GM21723 (cell line): ENCODE measurements around the gene GBX1.

Experiments used
- ATAC-seq: cut with Tn5 transposase; IDR thresholded peaks from one replicate; pipeline ENCODE4 v1.9.1; 2021; ENCODE audit warnings: mild to moderate bottlenecking, moderate library complexity; ENCODE audit not compliant: unreplicated experiment

Gene GBX1

DNA sequence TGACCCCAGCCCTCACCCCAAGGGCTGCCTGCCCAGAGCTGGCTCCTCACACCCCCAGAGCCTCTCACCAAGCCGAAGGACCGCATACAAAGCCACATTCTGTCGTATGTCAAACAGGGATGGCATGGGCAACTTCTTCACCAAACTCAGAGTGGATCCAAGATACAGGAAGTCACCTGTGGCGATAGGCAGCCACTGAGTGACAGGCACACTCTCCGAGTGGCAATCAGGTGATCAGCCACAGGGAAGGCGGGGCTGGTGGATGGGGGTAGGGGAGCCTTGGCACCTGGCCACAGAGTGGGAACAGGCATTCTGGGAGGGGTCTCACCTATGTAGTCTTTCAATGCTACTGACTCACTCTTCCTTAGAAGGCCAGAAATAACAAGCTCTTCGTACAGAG lies 26.7 kb upstream of the GBX1 start:
- no peak for ATAC-seq

DNA sequence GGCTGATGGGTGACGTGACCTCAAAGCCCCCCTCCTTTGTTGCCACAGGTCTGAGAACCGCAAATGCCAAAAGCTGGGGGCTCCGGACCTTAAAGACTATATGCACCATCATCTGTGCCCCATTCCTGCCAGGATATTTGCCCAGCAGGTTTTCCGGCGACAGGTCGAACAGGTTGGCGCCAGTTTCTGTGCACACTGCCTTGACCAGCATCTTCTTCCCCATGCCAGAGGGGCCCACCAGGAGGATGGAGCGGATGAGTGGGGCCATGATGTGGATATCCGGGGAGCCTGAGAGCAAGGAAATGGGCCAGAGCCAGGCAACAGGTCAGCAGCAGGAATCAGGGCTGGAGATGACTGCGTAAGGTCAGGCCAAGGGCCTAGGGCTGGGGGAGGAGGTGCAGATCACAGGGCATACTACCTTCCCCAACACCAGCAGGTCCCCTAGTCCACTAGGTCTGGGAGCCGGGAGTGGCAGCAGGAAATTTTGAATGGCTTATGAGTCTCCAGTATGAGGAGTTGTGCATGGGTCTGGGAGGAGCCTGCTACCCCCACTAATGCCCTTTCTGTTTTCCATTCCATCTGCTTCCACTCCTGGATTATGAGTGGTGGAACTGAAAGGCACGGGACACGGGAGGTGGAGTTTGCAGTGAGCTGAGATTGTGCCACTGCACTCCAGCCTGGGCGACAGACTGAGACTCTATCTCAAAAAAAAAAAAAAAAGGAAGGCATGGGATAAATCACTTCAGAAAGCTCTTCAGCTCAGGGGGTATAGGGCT lies 25.9 kb upstream of the GBX1 start:
- no peak for ATAC-seq

DNA sequence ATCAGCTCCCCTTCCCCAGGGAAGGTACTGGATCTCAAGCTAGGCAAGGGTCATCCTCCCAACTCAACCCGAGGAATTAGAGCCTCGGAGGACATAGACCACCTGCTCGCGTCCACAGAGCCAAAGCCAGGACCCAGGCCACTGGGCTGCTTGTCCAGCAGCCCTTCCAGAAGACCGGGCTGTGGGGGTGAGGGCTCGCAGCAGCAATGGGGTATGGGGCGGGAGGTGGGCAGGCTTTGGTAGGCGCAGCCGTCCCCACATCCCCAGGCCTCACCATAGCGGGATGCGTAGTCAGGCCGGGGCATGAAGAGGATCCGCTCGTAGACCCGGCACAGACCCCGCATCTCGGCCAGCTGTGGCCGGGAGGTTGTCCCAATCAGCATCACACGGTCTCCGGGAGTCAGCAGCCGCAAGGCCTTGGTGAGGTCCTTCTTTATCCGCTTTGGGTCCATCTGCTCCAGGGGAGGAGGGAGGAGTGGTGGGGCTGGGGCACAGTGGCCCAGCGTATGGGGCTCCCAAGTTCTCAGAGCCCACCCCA lies 24.6 kb upstream of the GBX1 start:
- ATAC-seq, result no peak

DNA sequence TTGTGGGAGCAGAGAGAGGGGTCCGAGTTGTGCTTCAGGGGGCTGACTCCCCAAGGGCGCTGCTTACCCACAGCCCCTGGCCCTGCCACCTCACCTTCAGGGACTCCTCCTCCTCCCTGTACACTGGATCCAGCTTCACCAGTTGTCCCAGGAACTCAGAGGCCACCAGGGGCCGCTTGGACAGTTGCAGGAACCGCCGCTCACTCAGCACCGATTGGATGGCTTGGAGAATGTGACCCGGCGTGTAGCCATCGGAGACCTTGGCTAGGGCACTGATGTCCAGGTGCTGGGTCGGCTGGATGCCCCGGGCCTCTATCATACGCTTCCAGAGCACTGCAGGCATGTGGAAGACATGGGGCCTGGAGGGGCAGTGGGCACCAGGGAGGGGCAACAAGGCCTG lies 24.1 kb upstream of the GBX1 start:
- no peak for ATAC-seq

DNA sequence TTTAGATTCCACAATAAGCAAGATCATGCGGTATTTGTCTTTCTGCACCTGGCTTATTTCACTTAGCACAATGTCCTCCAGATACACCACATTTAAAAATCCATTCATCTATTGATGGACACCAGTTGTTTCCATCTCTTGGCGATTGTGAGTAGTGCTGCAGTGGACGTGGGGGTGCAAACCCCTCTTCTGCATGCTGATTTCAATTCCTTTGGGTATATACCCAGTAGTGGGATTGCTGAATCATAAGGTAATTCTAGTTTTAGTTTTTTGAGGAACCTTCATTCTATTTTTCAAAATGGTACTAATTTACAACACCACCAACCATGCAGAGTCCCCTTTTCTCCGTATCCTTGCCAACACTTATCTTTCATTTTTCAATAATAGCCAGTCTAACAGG lies 21.5 kb upstream of the GBX1 start:
- no peak for ATAC-seq

DNA sequence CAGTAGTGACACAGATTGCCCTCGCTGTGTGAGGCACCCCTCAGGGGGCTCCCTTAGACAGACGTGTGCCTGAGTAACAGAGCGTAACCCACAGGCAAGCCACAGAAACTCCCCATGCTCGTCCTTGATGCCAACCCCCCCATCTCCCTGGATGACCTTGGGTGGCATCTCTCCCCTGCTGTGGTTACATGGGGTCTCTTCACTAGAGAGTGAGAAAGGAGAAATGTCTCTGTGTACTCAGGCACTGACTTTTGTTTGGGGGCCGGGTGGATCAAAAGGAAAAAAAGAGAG lies 20.7 kb upstream of the GBX1 start:
- ATAC-seq, result no peak

DNA sequence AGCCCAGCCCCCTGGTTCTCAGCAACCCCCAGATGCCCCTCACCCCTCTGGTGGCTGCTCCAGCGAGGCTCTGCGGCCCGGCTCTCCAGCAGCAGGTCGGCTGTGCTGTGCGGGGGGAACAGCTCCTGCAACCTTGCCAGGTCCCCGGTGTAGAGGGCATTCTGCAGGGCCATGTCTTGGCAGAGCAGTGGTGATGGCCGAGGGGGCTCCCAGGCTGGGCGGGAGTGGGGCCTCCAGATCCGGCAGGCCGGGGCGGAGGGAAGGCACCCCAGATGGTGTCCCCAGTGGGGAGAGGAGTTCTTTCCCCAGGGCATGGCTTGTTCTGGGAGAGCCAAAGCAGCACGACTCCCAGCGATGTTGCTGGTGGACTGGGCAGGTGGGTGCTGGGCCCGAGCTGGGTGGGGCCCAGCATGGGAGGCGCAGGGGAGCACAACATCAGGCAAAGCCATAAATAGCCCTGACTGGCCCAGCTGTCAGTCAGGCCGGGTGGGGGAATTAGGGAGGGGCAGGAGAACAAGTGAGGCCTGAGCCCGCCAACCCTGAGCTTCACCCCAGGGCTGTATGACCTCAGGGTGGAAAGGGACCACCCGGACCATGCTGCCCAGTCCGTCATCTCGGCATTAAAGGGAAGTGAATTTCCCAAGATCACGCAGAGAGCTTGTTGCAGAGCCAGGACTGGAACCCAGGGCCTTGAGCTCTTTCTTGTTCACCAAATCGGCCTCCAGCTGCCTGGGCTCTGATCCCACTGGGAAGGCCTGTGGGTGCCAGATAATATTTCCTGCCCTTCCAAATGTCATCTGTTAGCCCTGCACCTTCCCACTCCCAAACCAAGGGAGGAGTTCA lies 20.1 kb upstream of the GBX1 start:
- ATAC-seq, result no peak

DNA sequence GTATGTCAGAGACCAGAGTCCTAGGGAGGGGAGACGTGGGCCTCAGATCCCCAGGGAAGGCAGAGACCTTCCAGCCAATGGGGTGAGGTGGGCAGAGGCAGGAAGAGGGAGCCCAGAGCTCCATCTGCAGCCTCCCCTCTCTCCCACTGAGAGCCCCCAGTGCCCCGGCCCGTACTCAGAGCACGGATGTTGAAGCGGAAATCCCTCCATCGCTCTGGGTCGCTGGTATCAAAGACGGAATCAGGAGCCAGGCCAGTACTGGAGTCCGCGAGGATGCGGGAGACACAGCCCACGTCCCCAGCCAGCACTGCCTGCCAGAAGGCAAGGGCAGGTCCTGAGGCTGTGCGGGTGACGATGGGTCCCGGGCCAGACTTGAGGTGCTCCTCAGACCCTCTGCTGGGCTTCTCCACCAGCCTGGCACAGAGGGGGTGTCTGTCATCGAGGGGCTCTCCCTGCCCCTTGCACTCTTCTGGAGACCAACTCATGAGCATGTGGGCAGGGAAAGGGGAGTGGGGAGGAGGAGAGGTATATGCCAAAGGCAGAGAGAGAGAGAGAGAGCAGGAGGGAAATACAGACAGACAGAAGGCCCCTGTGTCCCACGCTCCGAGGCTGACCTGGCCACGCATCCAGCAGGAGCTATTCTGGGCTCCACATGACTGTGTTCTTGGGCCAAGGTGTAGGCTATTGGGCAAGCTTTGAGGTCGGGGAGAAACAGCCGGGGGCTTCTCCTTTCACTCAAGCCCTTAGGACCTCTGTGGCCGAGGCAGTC lies 19.3 kb upstream of the GBX1 start, which contains the start of gene ASB10:
ASB10 (minus strand) TSS at position 611 of the 769 bp plus-strand sequence; CDS start at position 491, 120 bp downstream.
- ATAC-seq, result no peak

DNA sequence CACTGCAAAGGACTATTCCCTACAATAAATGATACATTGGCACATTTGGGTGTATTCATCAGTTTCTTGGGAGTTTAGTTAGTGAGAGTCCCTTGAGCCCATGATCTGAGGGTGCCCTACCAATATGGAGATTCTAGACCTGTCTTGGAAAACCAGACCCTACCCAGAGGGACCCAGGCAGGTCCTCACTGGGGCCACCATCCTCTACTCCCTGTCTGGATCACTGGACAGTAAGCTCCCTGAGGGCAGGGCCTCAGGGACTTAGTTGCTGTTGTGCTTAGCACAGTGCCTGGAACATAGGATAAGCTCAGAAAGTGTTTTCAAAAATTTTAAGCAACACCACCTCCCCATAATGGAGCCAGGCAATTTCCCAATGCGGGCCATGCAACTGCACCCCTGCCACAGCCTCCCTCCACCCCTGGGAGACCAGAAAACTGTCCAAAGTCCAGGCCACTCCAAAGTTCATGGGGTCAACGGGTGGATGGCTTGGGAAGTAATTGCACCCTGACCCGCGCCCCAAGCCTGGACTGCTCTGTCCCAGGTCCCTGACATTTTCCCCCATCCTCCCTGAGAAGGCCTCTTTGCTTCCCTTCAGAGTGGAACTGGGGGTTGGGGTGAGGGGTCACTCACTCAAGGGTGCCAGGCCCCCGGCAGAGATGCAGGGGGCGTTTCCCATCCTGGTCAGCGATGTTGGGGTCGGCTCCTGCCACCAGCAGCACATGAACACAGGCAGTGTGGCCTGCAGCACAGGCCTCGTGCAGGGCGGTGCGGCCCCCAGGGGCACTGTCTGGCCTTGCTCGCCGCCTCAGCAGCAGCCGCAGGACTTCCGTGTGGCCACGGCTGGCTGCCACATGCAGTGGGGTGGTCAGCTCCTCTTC lies 18.5 kb upstream of the GBX1 start:
- no peak for ATAC-seq

DNA sequence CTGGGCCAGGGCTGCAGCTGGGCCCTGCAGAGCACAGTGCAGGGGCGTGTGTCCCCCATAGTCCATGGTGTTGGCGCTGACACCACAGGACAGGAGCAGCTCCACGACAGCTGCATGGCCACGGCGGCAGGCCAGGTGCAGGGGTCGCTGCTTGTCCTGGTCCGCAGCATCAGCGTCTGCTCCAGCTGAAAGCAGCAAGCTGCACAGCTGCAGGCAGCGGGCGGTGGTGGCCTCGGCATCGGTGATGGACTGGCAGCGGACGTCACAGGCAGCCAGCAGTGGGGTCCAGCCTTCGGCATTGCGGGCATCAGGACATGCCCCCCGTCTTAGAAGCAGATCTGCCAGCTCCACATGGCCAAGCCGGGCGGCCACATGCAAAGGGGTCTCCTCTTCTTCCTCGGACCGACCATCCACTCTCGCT lies 13.5 kb upstream of the GBX1 start:
- ATAC-seq, result no peak

DNA sequence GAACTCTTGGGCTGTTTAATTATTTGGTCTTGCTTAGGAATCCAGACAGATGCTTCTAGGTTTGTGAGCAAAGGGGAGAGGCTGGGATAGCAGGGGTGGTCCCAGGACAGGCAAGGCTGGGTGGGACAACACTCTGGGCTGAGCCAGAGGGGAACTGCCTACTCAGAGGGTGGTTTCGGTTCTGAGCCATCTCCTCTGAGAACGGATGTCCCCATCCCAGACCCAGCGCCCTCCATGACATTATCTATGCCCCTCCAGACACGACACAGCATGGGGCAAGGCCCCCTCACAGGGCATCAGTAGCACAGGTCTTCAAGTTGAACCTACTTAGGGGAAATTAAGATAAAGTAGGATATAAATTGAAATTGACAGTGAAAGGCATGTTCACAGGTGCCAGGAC lies 12.5 kb upstream of the GBX1 start:
- ATAC-seq, result no peak

DNA sequence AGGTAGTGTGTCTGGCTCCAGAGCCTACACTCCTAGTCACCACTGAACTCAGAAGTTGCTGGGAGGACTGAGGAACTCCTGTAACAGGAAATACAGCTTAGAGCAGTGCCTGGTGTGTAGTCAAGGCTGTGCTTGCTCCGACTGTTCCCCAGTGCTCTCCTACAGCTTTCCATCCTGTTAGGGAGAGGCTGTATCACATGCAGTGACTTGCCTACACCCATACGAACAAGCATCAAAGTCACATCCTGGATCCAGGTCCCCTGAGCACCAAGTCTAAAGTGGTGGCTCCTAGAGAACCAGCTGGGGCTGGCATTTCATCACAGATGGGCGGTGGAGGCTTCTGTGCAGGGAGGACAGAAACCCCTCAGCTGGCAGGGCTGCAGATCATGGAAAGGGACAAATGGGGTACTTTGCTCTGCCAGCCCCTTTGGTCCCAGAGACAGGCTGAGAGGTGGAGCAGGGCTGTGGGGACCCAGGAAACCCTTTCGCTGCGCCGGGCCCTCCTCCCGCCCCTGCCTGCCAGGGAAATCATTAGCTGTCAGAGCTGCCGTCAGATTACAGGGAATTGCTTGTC lies 11.9 kb upstream of the GBX1 start:
- ATAC-seq, result no peak

DNA sequence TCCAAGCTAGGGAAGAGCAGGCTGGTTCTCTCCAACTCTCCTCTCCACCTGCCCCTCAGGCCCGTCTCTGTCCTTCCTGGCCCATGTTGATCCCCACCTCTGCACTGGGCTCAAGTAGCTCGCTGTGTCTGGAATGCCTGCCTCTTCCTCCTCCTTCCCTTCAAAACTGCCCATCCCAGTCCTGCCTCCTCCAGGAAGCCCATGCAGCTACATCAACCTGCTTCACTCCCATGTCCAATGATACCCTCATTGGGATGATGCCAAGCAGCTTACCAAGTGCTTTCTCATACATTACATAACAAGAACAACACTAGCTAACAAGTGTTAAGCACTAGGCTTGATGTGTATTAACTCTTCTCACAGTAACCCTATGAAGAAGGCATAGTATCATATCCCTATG lies 11.3 kb upstream of the GBX1 start:
- no peak for ATAC-seq

DNA sequence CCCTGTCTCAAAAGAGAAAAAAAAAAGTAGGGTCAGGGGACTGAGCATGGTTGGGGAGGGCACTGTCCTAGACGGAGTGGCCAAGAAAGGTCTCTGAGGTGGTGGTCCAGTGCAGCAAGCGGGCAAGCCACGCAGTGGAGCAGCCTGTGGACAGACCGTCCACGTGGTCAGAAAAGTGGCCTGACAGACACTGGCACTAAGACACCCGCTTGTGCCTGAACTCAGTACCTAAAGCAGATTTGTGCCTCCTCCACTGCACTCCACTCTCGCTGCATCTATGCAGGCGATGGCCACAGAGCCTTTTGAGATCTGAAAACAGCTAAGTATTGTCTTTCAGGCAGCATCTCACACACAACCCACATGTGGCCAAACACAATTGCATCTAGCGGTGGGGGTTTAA lies 10.7 kb upstream of the GBX1 start:
- no peak for ATAC-seq

DNA sequence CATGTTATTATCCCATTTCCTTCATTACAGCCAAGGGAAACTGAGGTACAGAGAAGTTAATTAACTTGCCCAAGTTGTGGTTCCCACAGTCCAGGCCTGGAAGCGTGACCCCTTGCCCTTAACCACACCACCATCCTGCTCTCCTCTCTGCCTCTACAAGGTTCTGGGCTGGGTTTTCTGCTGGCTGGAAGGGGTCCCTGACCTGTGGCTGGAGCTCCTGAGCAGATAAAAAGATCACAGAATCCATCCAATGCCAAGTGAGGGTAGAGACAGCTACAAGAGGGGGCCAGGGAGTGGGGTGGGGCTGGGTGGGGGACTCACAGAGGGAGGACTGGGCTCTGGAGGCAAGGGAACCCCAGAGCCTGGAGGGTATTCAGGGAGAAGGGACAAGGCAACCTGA lies 9.8 kb upstream of the GBX1 start:
- ATAC-seq, result no peak

DNA sequence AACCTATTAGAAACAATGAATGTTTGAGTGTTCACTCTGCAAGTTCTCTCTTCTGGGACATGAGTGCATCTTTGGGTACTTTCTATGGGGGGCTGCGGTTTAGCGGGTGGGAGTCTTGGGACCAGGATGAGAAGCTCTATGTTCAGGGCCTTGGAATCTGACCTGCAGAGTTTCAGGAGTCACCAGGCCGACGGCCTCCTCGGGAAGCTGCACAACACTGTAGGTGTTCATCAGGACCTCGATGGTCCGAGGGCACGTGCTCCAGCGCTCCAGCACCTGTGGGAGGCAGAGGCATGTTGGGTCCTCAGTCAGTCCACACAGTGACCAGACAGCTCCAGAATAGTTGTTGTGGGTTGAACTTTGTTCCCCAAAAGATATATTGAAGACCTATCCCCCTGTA lies 8.9 kb upstream of the GBX1 start:
- ATAC-seq, result no peak

DNA sequence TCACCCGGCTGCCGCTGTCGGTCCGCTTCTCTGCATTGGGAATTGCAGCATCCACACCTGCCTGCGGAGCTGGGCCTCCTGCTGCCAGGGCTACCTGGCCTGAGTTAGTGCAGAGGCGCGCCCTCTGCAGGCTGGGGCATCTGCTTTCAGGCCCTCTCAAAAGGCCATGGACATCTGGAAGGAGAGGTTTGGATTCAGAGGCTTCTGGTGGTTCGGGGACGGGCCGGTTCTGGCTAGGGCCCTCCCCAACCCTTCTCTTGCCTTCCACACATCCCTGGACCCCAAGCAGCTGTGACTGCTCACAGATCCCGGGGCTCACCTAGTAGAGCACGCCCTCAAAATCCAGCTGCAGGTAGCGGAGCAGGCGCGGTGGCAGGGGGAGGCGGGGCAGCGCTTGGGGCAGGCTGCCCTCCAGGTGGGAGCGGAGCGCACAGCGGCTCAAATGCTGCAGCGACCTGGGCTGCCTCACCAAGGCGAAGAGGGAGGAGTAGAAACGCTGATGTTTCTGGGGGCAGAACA lies 8.4 kb upstream of the GBX1 start:
- ATAC-seq, result no peak

DNA sequence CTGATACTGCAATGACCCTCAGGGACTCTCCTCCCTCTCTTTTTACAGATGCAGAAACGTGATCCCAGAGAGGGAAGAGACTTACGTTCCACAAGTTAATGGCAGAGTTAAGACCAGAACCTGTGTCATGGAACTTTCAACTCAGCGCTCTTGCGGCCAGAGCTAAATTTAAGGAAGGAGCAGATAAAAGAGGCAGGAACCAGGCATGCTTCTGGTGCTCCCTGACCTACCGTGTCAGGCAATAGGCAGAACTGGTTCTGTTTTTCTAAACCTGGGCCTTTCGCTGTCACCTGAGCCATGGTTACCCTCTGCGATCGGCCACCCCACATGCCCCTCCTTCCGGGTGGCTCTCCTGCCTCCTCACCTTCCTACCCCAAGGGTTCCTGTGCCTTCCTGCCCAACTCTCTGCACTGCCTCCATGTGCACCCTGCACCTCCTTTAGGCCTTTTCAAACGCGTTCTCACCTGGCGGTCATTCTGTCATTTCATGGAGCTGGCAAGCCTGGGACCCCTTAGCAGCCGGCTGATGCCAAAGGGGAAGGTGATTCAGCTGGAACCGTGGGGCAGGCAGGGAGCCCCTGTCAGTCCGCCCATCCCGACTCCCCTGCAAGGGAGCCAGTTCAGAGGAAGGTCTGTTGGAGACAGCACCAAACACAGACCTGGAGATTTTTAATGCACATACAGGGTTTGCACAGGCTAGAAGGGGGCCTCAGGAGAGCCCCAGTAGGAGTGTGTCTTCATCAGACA lies 7.7 kb upstream of the GBX1 start:
- no peak for ATAC-seq
